RPMI8226 (cell line): ENCODE measurements around the gene SGCG.

Experiments used
- DNase-seq: peaks from one replicate; pipeline ENCODE4 v3.0.0-alpha.2; 2015

Gene SGCG

GRCh38 chr13:23344931-23345595 is 164.3 kb downstream of the SGCG start:
- DNase-seq, result no peak

GRCh38 chr13:23347601-23348000 is 166.8 kb downstream of the SGCG start:
- DNase-seq, result no peak

- DNase-seq, result no peak
Observed at GRCh38 chr13:23348262-23349127, 167.7 kb downstream of the SGCG start.

GRCh38 chr13:23349161-23349897 is 168.6 kb downstream of the SGCG start:
- DNase-seq, result no peak

- DNase-seq, result no peak
Observed at GRCh38 chr13:23350009-23350408, 169.2 kb downstream of the SGCG start.

GRCh38 chr13:23352161-23352560 is 171.4 kb downstream of the SGCG start:
- no peak for DNase-seq

GRCh38 chr13:23354520-23354919 is 173.7 kb downstream of the SGCG start:
- DNase-seq, result no peak

- DNase-seq, result no peak
Observed at GRCh38 chr13:23356368-23356767, 175.6 kb downstream of the SGCG start.

GRCh38 chr13:23357349-23357748 is 176.6 kb downstream of the SGCG start:
- no peak for DNase-seq

- no peak for DNase-seq
Observed at GRCh38 chr13:23359882-23360281, 179.1 kb downstream of the SGCG start.

- DNase-seq, result no peak
Observed at GRCh38 chr13:23365652-23366051, 184.9 kb downstream of the SGCG start.

GRCh38 chr13:23367907-23368306 is 187.1 kb downstream of the SGCG start:
- DNase-seq, result no peak

- peak; percentile 14 for DNase-seq
Observed at GRCh38 chr13:23372264-23372906, 191.6 kb downstream of the SGCG start.
